22Rv1 (cell line): ENCODE measurements around the gene C2CD4D.

Experiments
- ZFX ChIP-seq: fragments of 450-650 bp; IDR thresholded peaks from 2 replicates; pipeline ENCODE4 v1.6.1; 2017; ENCODE audit warnings: antibody characterized with exemption, borderline replicate concordance
- TF ChIP-seq, protein P1 (sequence below): fragments of 450-650 bp; IDR thresholded peaks from 2 replicates; pipeline ENCODE4 v1.5.1; 2017; ENCODE audit warnings: mild to moderate bottlenecking

- TF ChIP-seq, protein P1, sequence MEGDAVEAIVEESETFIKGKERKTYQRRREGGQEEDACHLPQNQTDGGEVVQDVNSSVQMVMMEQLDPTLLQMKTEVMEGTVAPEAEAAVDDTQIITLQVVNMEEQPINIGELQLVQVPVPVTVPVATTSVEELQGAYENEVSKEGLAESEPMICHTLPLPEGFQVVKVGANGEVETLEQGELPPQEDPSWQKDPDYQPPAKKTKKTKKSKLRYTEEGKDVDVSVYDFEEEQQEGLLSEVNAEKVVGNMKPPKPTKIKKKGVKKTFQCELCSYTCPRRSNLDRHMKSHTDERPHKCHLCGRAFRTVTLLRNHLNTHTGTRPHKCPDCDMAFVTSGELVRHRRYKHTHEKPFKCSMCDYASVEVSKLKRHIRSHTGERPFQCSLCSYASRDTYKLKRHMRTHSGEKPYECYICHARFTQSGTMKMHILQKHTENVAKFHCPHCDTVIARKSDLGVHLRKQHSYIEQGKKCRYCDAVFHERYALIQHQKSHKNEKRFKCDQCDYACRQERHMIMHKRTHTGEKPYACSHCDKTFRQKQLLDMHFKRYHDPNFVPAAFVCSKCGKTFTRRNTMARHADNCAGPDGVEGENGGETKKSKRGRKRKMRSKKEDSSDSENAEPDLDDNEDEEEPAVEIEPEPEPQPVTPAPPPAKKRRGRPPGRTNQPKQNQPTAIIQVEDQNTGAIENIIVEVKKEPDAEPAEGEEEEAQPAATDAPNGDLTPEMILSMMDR, result no peak
- TF ChIP-seq ZFX, result no peak
These were observed 20.3 kb upstream of the C2CD4D start for GRCh38 chr1:151859891-151860293.
